ENCODE data around the gene SNX11.

Gene SNX11

GRCh38 chr17:48102043-48102750 lies 5.4 kb upstream of the SNX11 start:
- TF ChIP-seq CTCF (conservative IDR thresholded peaks at IDR 0.05): no peak
- H3K27ac ChIP-seq: peak overlapping the region; percentile 97

GRCh38 chr17:48102798-48103715 lies 4.5 kb upstream of the SNX11 start:
- TF ChIP-seq CTCF (conservative IDR thresholded peaks at IDR 0.05): no peak
- no peak overlapping the region for H3K27ac ChIP-seq

GRCh38 chr17:48104440-48104839 lies 3.1 kb upstream of the SNX11 start:
- H3K27ac ChIP-seq: no peak overlapping the region
- TF ChIP-seq CTCF (conservative IDR thresholded peaks at IDR 0.05): no peak

GRCh38 chr17:48106802-48107136 lies 797 bp upstream of the SNX11 start:
- peak overlapping the region; percentile 95 for H3K27ac ChIP-seq
- TF ChIP-seq CTCF (conservative IDR thresholded peaks at IDR 0.05): no peak

- no peak for TF ChIP-seq CTCF (conservative IDR thresholded peaks at IDR 0.05)
- H3K27ac ChIP-seq: no peak overlapping the region
These were observed 3.2 kb downstream of the SNX11 start for GRCh38 chr17:48110761-48111160.

- no peak for TF ChIP-seq CTCF (conservative IDR thresholded peaks at IDR 0.05)
- H3K27ac ChIP-seq: no peak overlapping the region
These were observed 4.3 kb downstream of the SNX11 start for GRCh38 chr17:48111937-48112241.

- no peak overlapping the region for H3K27ac ChIP-seq
These were observed 5.7 kb downstream of the SNX11 start for GRCh38 chr17:48113201-48113676.

More at GRCh38 chr17:48113201-48113676, 5.7 kb downstream of the SNX11 start:
- no peak for TF ChIP-seq CTCF (conservative IDR thresholded peaks at IDR 0.05)
